Measurements from ENCODE around the gene EFCAB6. TPM values are rescaled to one million over a fixed set of nuclear protein-coding genes. Genes with fewer than 3 reads are reported as not detected.

The EFCAB6 gene
- total RNA-seq, 4 donors from 2014 or later, result 1.2 to 4.0 (median 3.0) TPM

GRCh38 chr22:43531651-43532050 lies 280.5 kb downstream of the EFCAB6 start:
- 63% methylated on average over 3 of the region's 4 CpGs for WGBS
- Histone ChIP-seq H3K9me3 (no peaks in the 10 kb centered on the region), H3K4me1 (no peaks in the 10 kb centered on the region), H3K27me3 (peaks cover 0 to 2% (median 0%) of the 10 kb centered on the region in 4 donors), H3K4me3 (no peak overlapping the region), H3K27ac (replicated peaks in 1 of 4) (no peak overlapping the region), H3K36me3 (no peaks in the 10 kb centered on the region)
- intact Hi-C loops (cut with DNase I), result no loop called here
- TF ChIP-seq EP300 (IDR thresholded peaks at IDR 0.05) (no peak), CTCF (IDR thresholded peaks at IDR 0.05) (no peak), POLR2AphosphoS5 (IDR thresholded peaks at IDR 0.05) (no peak), POLR2A (IDR thresholded peaks at IDR 0.05; ENCODE audit: low read depth) (no peak)
- no peak for DNase-seq (ENCODE audit: extremely low spot score)

GRCh38 chr22:43530349-43531201 lies 281.5 kb downstream of the EFCAB6 start:
- intact Hi-C loops (cut with DNase I), result no loop called here
- DNase-seq (ENCODE audit: extremely low spot score), result no peak
- no peaks in the 10 kb centered on the region for H3K4me1 ChIP-seq
- WGBS, result 81% methylated on average over 31 of the region's 34 CpGs
- H3K27ac ChIP-seq (replicated peaks in 1 of 4), result no peak overlapping the region
- peaks cover 0 to 13% (median 0%) of the 10 kb centered on the region in 4 donors for H3K27me3 ChIP-seq
- TF ChIP-seq POLR2AphosphoS5 (IDR thresholded peaks at IDR 0.05) (no peak), POLR2A (IDR thresholded peaks at IDR 0.05; ENCODE audit: low read depth) (no peak), EP300 (IDR thresholded peaks at IDR 0.05) (no peak), CTCF (IDR thresholded peaks at IDR 0.05) (no peak)
- H3K9me3 ChIP-seq, result no peaks in the 10 kb centered on the region
- no peaks in the 10 kb centered on the region for H3K36me3 ChIP-seq
- H3K4me3 ChIP-seq, result no peak overlapping the region

- H3K4me3 ChIP-seq, result no peak overlapping the region
- no peak overlapping the region for H3K27ac ChIP-seq (replicated peaks in 1 of 4)
- intact Hi-C loops (cut with DNase I), result no loop called here
- H3K27me3 ChIP-seq, result peaks cover 0 to 16% (median 0%) of the 10 kb centered on the region in 4 donors
- no peaks in the 10 kb centered on the region for H3K4me1 ChIP-seq
- TF ChIP-seq POLR2AphosphoS5 (IDR thresholded peaks at IDR 0.05) (no peak), EP300 (IDR thresholded peaks at IDR 0.05) (no peak), CTCF (IDR thresholded peaks at IDR 0.05) (no peak), POLR2A (IDR thresholded peaks at IDR 0.05; ENCODE audit: low read depth) (no peak)
- H3K36me3 ChIP-seq, result no peaks in the 10 kb centered on the region
- WGBS, result 84% methylated on average over 9 of the region's 9 CpGs
- no peak for DNase-seq (ENCODE audit: extremely low spot score)
- no peaks in the 10 kb centered on the region for H3K9me3 ChIP-seq
Observed at GRCh38 chr22:43529934-43530333, 282.2 kb downstream of the EFCAB6 start.

GRCh38 chr22:43529461-43529860 lies 282.6 kb downstream of the EFCAB6 start:
- intact Hi-C loops (cut with DNase I), result no loop called here
- DNase-seq (ENCODE audit: extremely low spot score), result no peak
- Histone ChIP-seq H3K27ac (replicated peaks in 1 of 4) (no peak overlapping the region), H3K4me3 (no peak overlapping the region), H3K9me3 (no peaks in the 10 kb centered on the region), H3K4me1 (no peaks in the 10 kb centered on the region), H3K36me3 (no peaks in the 10 kb centered on the region), H3K27me3 (peaks cover 0 to 16% (median 0%) of the 10 kb centered on the region in 4 donors)
- WGBS, result 100% methylated on average over 1 of the region's 2 CpGs
- TF ChIP-seq EP300 (IDR thresholded peaks at IDR 0.05), result no peak
- TF ChIP-seq POLR2AphosphoS5 (IDR thresholded peaks at IDR 0.05), result no peak
- TF ChIP-seq CTCF (IDR thresholded peaks at IDR 0.05), result no peak
- no peak for TF ChIP-seq POLR2A (IDR thresholded peaks at IDR 0.05; ENCODE audit: low read depth)
